SK-N-SH treated with all-trans-retinoic acid at 6 μM for 48 hours (cell line): ENCODE results near the gene SSUH2.

Source experiments
- TCF4 ChIP-seq: fragments of 250-450 bp; sonication (Bioruptor Pico); IDR thresholded peaks from 2 replicates; pipeline ENCODE4 v1.8.0; 2021; ENCODE audit warnings: mild to moderate bottlenecking, moderate library complexity, borderline replicate concordance
- ZFP3 ChIP-seq: fragments of 250-450 bp; sonication (Bioruptor Pico); IDR thresholded peaks from 2 replicates; pipeline ENCODE4 v1.5.0; 2020; ENCODE audit warnings: mild to moderate bottlenecking, moderate library complexity
- ZFP30 ChIP-seq: fragments of 450-650 bp; formaldehyde crosslinking; IDR thresholded peaks from 2 replicates; pipeline ENCODE4 v1.5.0; 2022; ENCODE audit warnings: mild to moderate bottlenecking, moderate library complexity
- ZNF565 ChIP-seq: fragments of 450-650 bp; formaldehyde crosslinking; conservative IDR thresholded peaks from 2 replicates; pipeline ENCODE4 v1.5.0; 2020; ENCODE audit warnings: low read depth, mild to moderate bottlenecking, moderate library complexity
- ZNF8 ChIP-seq: fragments of 450-650 bp; formaldehyde crosslinking; IDR thresholded peaks from 2 replicates; pipeline ENCODE4 v1.5.0; 2020; ENCODE audit warnings: mild to moderate bottlenecking, moderate library complexity

DNA sequence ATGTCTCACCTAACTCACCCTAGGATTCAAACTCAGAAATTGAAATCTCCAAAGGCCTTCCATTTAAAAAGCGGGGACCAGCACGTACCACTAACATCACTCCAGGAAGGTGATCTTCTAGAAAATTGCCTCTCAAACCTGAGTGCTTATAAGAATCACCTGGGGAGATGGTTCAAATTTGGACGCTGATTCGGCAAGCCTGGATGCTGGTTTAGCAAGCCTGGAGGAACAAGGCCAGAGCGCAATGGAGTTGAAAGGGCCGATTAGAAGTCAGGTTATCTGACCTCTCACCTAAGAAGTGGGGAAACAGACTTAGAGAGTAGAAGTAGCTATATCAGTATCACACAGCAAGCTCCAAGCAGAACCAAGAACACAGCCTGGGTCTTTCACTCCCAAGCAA, 68.2 kb downstream of the SSUH2 start:
- TF ChIP-seq ZFP3 (CRISPR knock-in tag) (no peak), TCF4 (CRISPR knock-in tag) (no peak), ZNF565 (no peak), ZFP30 (CRISPR knock-in tag) (no peak), ZNF8 (CRISPR knock-in tag) (no peak)
